GM23338 (cell line): ENCODE measurements around the gene GNG7. TPM values are rescaled to one million over a fixed set of nuclear protein-coding genes. Genes with fewer than 3 reads are reported as not detected.

Source experiments
- ATAC-seq: fragments of 200-7000 bp; cut with Tn5 transposase; 3 replicates; pipeline ENCODE4 v1.9.1; 2020
- DNase-seq: peaks from one replicate; pipeline ENCODE4 v3.0.0-alpha.2; 2015; ENCODE audit warnings: low spot score
- H2AFZ ChIP-seq: fragments of 200-600 bp; sonication (generic); 2 replicates; pipeline ENCODE4 v1.8.0; 2016; ENCODE audit warnings: antibody characterized with exemption, mild to moderate bottlenecking, moderate library complexity
- H3F3A ChIP-seq: fragments of 200-600 bp; sonication (generic); replicated peaks from 2 replicates; pipeline ENCODE4 v1.8.0; 2017; ENCODE audit warnings: antibody characterized with exemption, mixed run types, low read depth
- H3K27ac ChIP-seq: fragments of 200-600 bp; sonication (generic); 2 replicates; pipeline ENCODE4 v1.6.1; 2016; ENCODE audit warnings: low read depth
- H3K27me3 ChIP-seq: fragments of 200-600 bp; sonication (generic); 2 replicates; pipeline ENCODE4 v1.8.0; 2016; ENCODE audit warnings: mild to moderate bottlenecking, mixed run types, moderate library complexity; ENCODE audit not compliant: insufficient read depth
- H3K36me3 ChIP-seq: fragments of 200-600 bp; sonication (generic); 2 replicates; pipeline ENCODE4 v1.8.0; 2016; ENCODE audit warnings: mild to moderate bottlenecking; ENCODE audit not compliant: insufficient read depth
- H3K4me1 ChIP-seq: fragments of 200-600 bp; sonication (generic); 2 replicates; pipeline ENCODE4 v1.8.0; 2016; ENCODE audit warnings: mild to moderate bottlenecking, moderate library complexity; ENCODE audit not compliant: insufficient read depth
- H3K4me2 ChIP-seq: fragments of 200-600 bp; sonication (generic); 2 replicates; pipeline ENCODE4 v1.7.1; 2017; ENCODE audit warnings: mixed run types
- H3K4me3 ChIP-seq: fragments of 200-600 bp; sonication (generic); 2 replicates; pipeline ENCODE4 v1.6.1; 2016; ENCODE audit warnings: mixed run types
- H3K79me2 ChIP-seq: fragments of 200-600 bp; sonication (generic); replicated peaks from 2 replicates; pipeline ENCODE4 v1.8.0; 2017; ENCODE audit warnings: mild to moderate bottlenecking; ENCODE audit not compliant: insufficient read depth
- H3K9me2 ChIP-seq: fragments of 200-600 bp; sonication (generic); 2 replicates; pipeline ENCODE4 v1.8.0; 2017; ENCODE audit not compliant: insufficient read depth
- H4K20me1 ChIP-seq: fragments of 200-600 bp; sonication (generic); replicated peaks from 2 replicates; pipeline ENCODE4 v1.8.0; 2017; ENCODE audit warnings: mild to moderate bottlenecking; ENCODE audit not compliant: insufficient read depth
- H3K27ac Mint-ChIP-seq: 2 replicates; pipeline ENCODE4 v1.8.0; 2020; ENCODE audit warnings: inconsistent platforms, mild to moderate bottlenecking, moderate library complexity, mixed read lengths
- H3K27me3 Mint-ChIP-seq: 3 replicates; pipeline ENCODE4 v1.8.0; 2022; ENCODE audit warnings: low read depth, mild to moderate bottlenecking, moderate library complexity, mixed read lengths, inconsistent platforms; ENCODE audit not compliant: insufficient read depth, poor library complexity
- H3K36me3 Mint-ChIP-seq: 3 replicates; pipeline ENCODE4 v1.8.0; 2021; ENCODE audit warnings: low read depth, mild to moderate bottlenecking, inconsistent platforms, moderate library complexity, mixed read lengths
- H3K4me1 Mint-ChIP-seq: 3 replicates; pipeline ENCODE4 v1.8.0; 2020; ENCODE audit warnings: mild to moderate bottlenecking, inconsistent platforms, mixed read lengths
- H3K4me3 Mint-ChIP-seq: 3 replicates; pipeline ENCODE4 v1.8.0; 2021; ENCODE audit warnings: moderate library complexity, mild to moderate bottlenecking, inconsistent platforms, mixed read lengths
- H3K9me3 Mint-ChIP-seq: 3 replicates; pipeline ENCODE4 v1.8.0; 2020; ENCODE audit warnings: moderate library complexity, mild to moderate bottlenecking, inconsistent platforms, mixed read lengths
- CREB1 ChIP-seq: fragments of 250-450 bp; sonication (Bioruptor Pico); IDR thresholded peaks from 2 replicates; pipeline ENCODE4 v1.5.0; 2020; ENCODE audit warnings: low read depth, mild to moderate bottlenecking, moderate library complexity
- CTCF ChIP-seq, 2 experiments: fragments of 200-600 bp in 1 of 2; sonication (generic) in 1 of 2; conservative IDR thresholded peaks; 2 replicates each; pipeline versions ENCODE4 v1.5.1 to v1.6.1; 2016 to 2017; ENCODE audit warnings: antibody characterized with exemption in 2 of 2, low read depth in 2 of 2, mild to moderate bottlenecking in 2 of 2, moderate library complexity in 1 of 2
- ETS1 ChIP-seq: IDR thresholded peaks from 2 replicates; pipeline ENCODE4 v1.6.1; 2016; ENCODE audit warnings: antibody characterized with exemption
- EZH2 ChIP-seq: fragments of 200-600 bp; sonication (generic); IDR thresholded peaks from one replicate; pipeline ENCODE4 v1.8.0; 2017; ENCODE audit warnings: antibody characterized with exemption, mild to moderate bottlenecking, low read depth; ENCODE audit not compliant: unreplicated experiment
- EZH2phosphoT487 ChIP-seq: fragments of 200-600 bp; sonication (generic); IDR thresholded peaks from one replicate; pipeline ENCODE4 v1.8.1; 2018; ENCODE audit warnings: antibody characterized with exemption; ENCODE audit not compliant: unreplicated experiment
- JUNB ChIP-seq: IDR thresholded peaks from one replicate; pipeline ENCODE4 v1.6.1; 2016; ENCODE audit warnings: antibody characterized with exemption; ENCODE audit not compliant: unreplicated experiment
- NANOG ChIP-seq: IDR thresholded peaks from 2 replicates; pipeline ENCODE4 v1.6.1; 2016; ENCODE audit warnings: antibody characterized with exemption, borderline replicate concordance
- POLR2AphosphoS5 ChIP-seq: IDR thresholded peaks from 2 replicates; pipeline ENCODE4 v1.6.1; 2016; ENCODE audit warnings: antibody characterized with exemption, low read depth
- STAT1 ChIP-seq: IDR thresholded peaks from one replicate; pipeline ENCODE4 v1.6.1; 2016; ENCODE audit warnings: antibody characterized with exemption; ENCODE audit not compliant: unreplicated experiment
- ZNF114 ChIP-seq: fragments of 250-450 bp; sonication (Bioruptor Pico); IDR thresholded peaks from 2 replicates; pipeline ENCODE4 v1.5.0; 2020; ENCODE audit warnings: mild to moderate bottlenecking, moderate library complexity
- ZNF331 ChIP-seq: fragments of 250-450 bp; sonication (Bioruptor Pico); IDR thresholded peaks from 2 replicates; pipeline ENCODE4 v1.5.0; 2020; ENCODE audit warnings: low read depth, mild to moderate bottlenecking, moderate library complexity
- ZNF462 ChIP-seq: fragments of 250-450 bp; sonication (Bioruptor Pico); IDR thresholded peaks from 2 replicates; pipeline ENCODE4 v1.5.0; 2020; ENCODE audit warnings: mild to moderate bottlenecking, moderate library complexity
- polyA plus RNA-seq: library from polyadenylated mRNA; unstranded; fragments of >200 nt; fragmentation: Nextera tagmentation; extraction: Ambion mirVana; gene quantifications from 2 replicates; pipeline ENCODE4 v1.2.1, GENCODE V29; 2016
- total RNA-seq: library from RNA; depleted of rRNA; stranded (reverse); fragments of >200 nt; shearing (Covaris generic); gene quantifications from 2 replicates; pipeline ENCODE4 v1.2.3, GENCODE V29; 2014
- TF ChIP-seq, protein P1 (sequence below): IDR thresholded peaks from one replicate; pipeline ENCODE4 v1.6.1; 2018; ENCODE audit warnings: antibody characterized with exemption; ENCODE audit not compliant: unreplicated experiment

Gene GNG7
- total and polyA plus RNA-seq, 2 experiments from 2014 or later, result 5.1 to 5.4 TPM

DNA sequence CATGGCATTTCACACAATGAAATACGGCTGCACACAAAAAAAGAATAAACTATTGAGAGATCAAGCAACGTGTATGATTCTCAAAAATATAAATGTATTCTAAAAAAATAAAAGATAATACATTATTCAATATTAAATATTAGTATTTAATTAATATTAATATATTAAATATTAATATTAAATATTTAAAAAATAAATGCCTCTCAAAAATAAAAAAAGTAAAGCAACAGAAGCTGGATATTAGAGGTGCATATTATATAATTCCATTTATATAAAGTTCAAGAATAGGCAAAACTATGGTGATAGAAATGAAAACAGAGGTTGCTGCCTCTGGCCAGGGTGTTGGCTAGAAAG, 169.4 kb downstream of the GNG7 start:
- TF ChIP-seq ETS1 (no peak), CREB1 (CRISPR knock-in tag) (no peak), STAT1 (no peak), NANOG (no peak), CTCF (conservative IDR thresholded peaks at IDR 0.05; ENCODE audit: low read depth in 2 of 2) (no peak), ZNF331 (CRISPR knock-in tag) (no peak), EZH2 (no peak), ZNF462 (CRISPR knock-in tag) (no peak), JUNB (no peak), EZH2phosphoT487 (no peak), POLR2AphosphoS5 (no peak), ZNF114 (CRISPR knock-in tag) (no peak)
- TF ChIP-seq, protein P1, sequence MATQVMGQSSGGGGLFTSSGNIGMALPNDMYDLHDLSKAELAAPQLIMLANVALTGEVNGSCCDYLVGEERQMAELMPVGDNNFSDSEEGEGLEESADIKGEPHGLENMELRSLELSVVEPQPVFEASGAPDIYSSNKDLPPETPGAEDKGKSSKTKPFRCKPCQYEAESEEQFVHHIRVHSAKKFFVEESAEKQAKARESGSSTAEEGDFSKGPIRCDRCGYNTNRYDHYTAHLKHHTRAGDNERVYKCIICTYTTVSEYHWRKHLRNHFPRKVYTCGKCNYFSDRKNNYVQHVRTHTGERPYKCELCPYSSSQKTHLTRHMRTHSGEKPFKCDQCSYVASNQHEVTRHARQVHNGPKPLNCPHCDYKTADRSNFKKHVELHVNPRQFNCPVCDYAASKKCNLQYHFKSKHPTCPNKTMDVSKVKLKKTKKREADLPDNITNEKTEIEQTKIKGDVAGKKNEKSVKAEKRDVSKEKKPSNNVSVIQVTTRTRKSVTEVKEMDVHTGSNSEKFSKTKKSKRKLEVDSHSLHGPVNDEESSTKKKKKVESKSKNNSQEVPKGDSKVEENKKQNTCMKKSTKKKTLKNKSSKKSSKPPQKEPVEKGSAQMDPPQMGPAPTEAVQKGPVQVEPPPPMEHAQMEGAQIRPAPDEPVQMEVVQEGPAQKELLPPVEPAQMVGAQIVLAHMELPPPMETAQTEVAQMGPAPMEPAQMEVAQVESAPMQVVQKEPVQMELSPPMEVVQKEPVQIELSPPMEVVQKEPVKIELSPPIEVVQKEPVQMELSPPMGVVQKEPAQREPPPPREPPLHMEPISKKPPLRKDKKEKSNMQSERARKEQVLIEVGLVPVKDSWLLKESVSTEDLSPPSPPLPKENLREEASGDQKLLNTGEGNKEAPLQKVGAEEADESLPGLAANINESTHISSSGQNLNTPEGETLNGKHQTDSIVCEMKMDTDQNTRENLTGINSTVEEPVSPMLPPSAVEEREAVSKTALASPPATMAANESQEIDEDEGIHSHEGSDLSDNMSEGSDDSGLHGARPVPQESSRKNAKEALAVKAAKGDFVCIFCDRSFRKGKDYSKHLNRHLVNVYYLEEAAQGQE, result no peak
- Mint-ChIP-seq H3K9me3 (peaks cover 11% of the 10 kb centered on the region; the same call in 2 of the 3 replicates), H3K27ac (no peak overlapping the region), H3K4me3 (no peak overlapping the region), H3K4me1 (peaks cover 2% of the 10 kb centered on the region; the same call in 2 of the 3 replicates), H3K27me3 (peaks cover 8% of the 10 kb centered on the region), H3K36me3 (peaks cover 3% of the 10 kb centered on the region; the same call in 2 of the 3 replicates)
- Histone ChIP-seq H3K36me3 (peaks cover 11% of the 10 kb centered on the region; the same call in 1 of the 2 replicates), H3K4me1 (no peaks in the 10 kb centered on the region), H3K4me2 (no peak overlapping the region), H3K27me3 (no peaks in the 10 kb centered on the region), H3F3A (no peaks in the 10 kb centered on the region), H2AFZ (no peak overlapping the region), H3K27ac (no peak overlapping the region), H3K9me2 (no peaks in the 10 kb centered on the region), H3K4me3 (no peak overlapping the region), H3K79me2 (no peaks in the 10 kb centered on the region), H4K20me1 (no peaks in the 10 kb centered on the region)
- no peak for ATAC-seq
- no peak for DNase-seq
